BLaER1 treated with 17β-estradiol and CSF1 and Interleukin-3, amounts not matched to agents 10 nM and 100 nM (cell line): ENCODE data around the gene RPS6KA2.

ENCODE experiments used
- H3K27ac ChIP-seq, 11 experiments: shearing (Covaris generic); formaldehyde crosslinking; 2 replicates each; pipeline ENCODE4 v1.8.1; 2022
- H3K27me3 ChIP-seq, 11 experiments: shearing (Covaris generic); formaldehyde crosslinking; 2 replicates each; pipeline ENCODE4 v1.8.1; 2022
- H3K36me3 ChIP-seq, 11 experiments: shearing (Covaris generic); formaldehyde crosslinking; 2 replicates each; pipeline ENCODE4 v1.8.1; 2022
- H3K4me1 ChIP-seq, 10 experiments: shearing (Covaris generic); formaldehyde crosslinking; 2 replicates each; pipeline ENCODE4 v1.8.1; 2022
- H3K4me2 ChIP-seq, 11 experiments: shearing (Covaris generic); formaldehyde crosslinking; 2 replicates each; pipeline ENCODE4 v1.8.1; 2022
- H3K4me3 ChIP-seq, 10 experiments: shearing (Covaris generic); formaldehyde crosslinking; 2 replicates each; pipeline ENCODE4 v1.8.1; 2022
- H3K9ac ChIP-seq, 11 experiments: shearing (Covaris generic); formaldehyde crosslinking; 2 replicates each; pipeline ENCODE4 v1.8.1; 2022
- H3K9me3 ChIP-seq, 11 experiments: shearing (Covaris generic); formaldehyde crosslinking; replicated peaks in 1 of 11; 2 replicates each; pipeline ENCODE4 v1.8.1; 2022
- H4K20me1 ChIP-seq, 11 experiments: shearing (Covaris generic); formaldehyde crosslinking; 2 replicates each; pipeline ENCODE4 v1.8.1; 2022
- Cebpa-rat ChIP-seq, 11 experiments: shearing (Covaris generic); IDR thresholded peaks; 2 replicates each; pipeline ENCODE4 v1.8.1; 2022

Gene RPS6KA2

GRCh38 chr6:166473886-166474571 is 153.0 kb downstream of the RPS6KA2 start:
- Histone ChIP-seq H3K36me3 (peaks cover 0 to 4% (median 0%) of the 10 kb centered on the region in 11 experiments; a peak in 1 of 22 replicates), H3K9me3 (no peaks in the 10 kb centered on the region), H4K20me1 (no peaks in the 10 kb centered on the region), H3K27ac (peak overlapping the region in 4 of 11 experiments; percentile 35 to 68 (median 49); a peak in 7 of 22 replicates), H3K4me3 (no peak overlapping the region), H3K4me2 (peak overlapping the region; percentile 1 to 92 (median 74); a peak in 19 of 22 replicates), H3K27me3 (no peaks in the 10 kb centered on the region), H3K9ac (peak overlapping the region in 3 of 11 experiments; percentile 28 to 54 (median 48); a peak in 6 of 22 replicates), H3K4me1 (peaks cover 27 to 83% (median 74%) of the 10 kb centered on the region in 10 experiments)
- TF ChIP-seq Cebpa-rat (IDR thresholded peaks at IDR 0.05) = no peak

GRCh38 chr6:166472636-166473035 is 154.4 kb downstream of the RPS6KA2 start:
- Histone ChIP-seq H4K20me1 (no peaks in the 10 kb centered on the region), H3K4me2 (peak overlapping the region in 3 of 11 experiments; percentile 85 to 92 (median 86); a peak in 3 of 22 replicates), H3K36me3 (peaks cover 0 to 8% (median 0%) of the 10 kb centered on the region in 11 experiments; a peak in 2 of 22 replicates), H3K27ac (no peak overlapping the region), H3K27me3 (no peaks in the 10 kb centered on the region), H3K4me3 (no peak overlapping the region), H3K9me3 (no peaks in the 10 kb centered on the region), H3K4me1 (peaks cover 13 to 82% (median 71%) of the 10 kb centered on the region in 10 experiments), H3K9ac (no peak overlapping the region)
- no peak for TF ChIP-seq Cebpa-rat (IDR thresholded peaks at IDR 0.05)

- Histone ChIP-seq H4K20me1 (no peaks in the 10 kb centered on the region), H3K4me2 (no peak overlapping the region), H3K27me3 (no peaks in the 10 kb centered on the region), H3K9ac (no peak overlapping the region), H3K4me3 (no peak overlapping the region), H3K9me3 (no peaks in the 10 kb centered on the region), H3K36me3 (peaks cover 0 to 12% (median 0%) of the 10 kb centered on the region in 11 experiments; a peak in 2 of 22 replicates), H3K4me1 (peaks cover 11 to 81% (median 68%) of the 10 kb centered on the region in 10 experiments; a peak in 19 of 20 replicates), H3K27ac (no peak overlapping the region)
- TF ChIP-seq Cebpa-rat (IDR thresholded peaks at IDR 0.05) = no peak
Measured at GRCh38 chr6:166471797-166472260, 155.2 kb downstream of the RPS6KA2 start.

GRCh38 chr6:166470863-166471410 is 156.1 kb downstream of the RPS6KA2 start:
- H3K9ac ChIP-seq = no peak overlapping the region
- TF ChIP-seq Cebpa-rat (IDR thresholded peaks at IDR 0.05) = no peak
- peaks cover 0 to 5% (median 0%) of the 10 kb centered on the region in 11 experiments; a peak in 1 of 22 replicates for H4K20me1 ChIP-seq
- no peak overlapping the region for H3K4me3 ChIP-seq
- no peaks in the 10 kb centered on the region for H3K9me3 ChIP-seq
- H3K36me3 ChIP-seq = peaks cover 0 to 12% (median 0%) of the 10 kb centered on the region in 11 experiments; a peak in 2 of 22 replicates
- H3K4me1 ChIP-seq = peaks cover 11 to 81% (median 68%) of the 10 kb centered on the region in 10 experiments; a peak in 19 of 20 replicates
- H3K27ac ChIP-seq = peak overlapping the region in 1 of 11 experiments; percentile 36; a peak in 1 of 22 replicates
- no peak overlapping the region for H3K4me2 ChIP-seq
- H3K27me3 ChIP-seq = no peaks in the 10 kb centered on the region

- Histone ChIP-seq H3K27me3 (no peaks in the 10 kb centered on the region), H3K36me3 (peaks cover 0 to 12% (median 0%) of the 10 kb centered on the region in 11 experiments; a peak in 2 of 22 replicates), H3K9ac (0 out of 22 replicates have a peak overlapping the region, but pooled peaks of 1 of the 11 experiments have one; percentile 1), H3K4me2 (peak overlapping the region in 8 of 11 experiments; percentile 19 to 90 (median 34); a peak in 13 of 22 replicates), H4K20me1 (peaks cover 0 to 5% (median 0%) of the 10 kb centered on the region in 11 experiments; a peak in 1 of 22 replicates), H3K4me3 (no peak overlapping the region), H3K27ac (peak overlapping the region in 1 of 11 experiments; percentile 36; a peak in 1 of 22 replicates), H3K4me1 (peaks cover 9 to 81% (median 68%) of the 10 kb centered on the region in 10 experiments; a peak in 19 of 20 replicates), H3K9me3 (no peaks in the 10 kb centered on the region)
- no peak for TF ChIP-seq Cebpa-rat (IDR thresholded peaks at IDR 0.05)
Measured at GRCh38 chr6:166470029-166470862, 156.8 kb downstream of the RPS6KA2 start.

- Histone ChIP-seq H3K27me3 (no peaks in the 10 kb centered on the region), H3K4me1 (peaks cover 1 to 81% (median 68%) of the 10 kb centered on the region in 10 experiments; a peak in 19 of 20 replicates), H3K4me2 (peak overlapping the region in 8 of 11 experiments; percentile 19 to 90 (median 34); a peak in 14 of 22 replicates), H3K9me3 (no peaks in the 10 kb centered on the region), H3K9ac (no peak overlapping the region), H3K36me3 (peaks cover 0 to 12% (median 0%) of the 10 kb centered on the region in 11 experiments; a peak in 2 of 22 replicates), H3K27ac (0 out of 22 replicates have a peak overlapping the region, but pooled peaks of 1 of the 11 experiments have one; percentile 36), H3K4me3 (no peak overlapping the region), H4K20me1 (peaks cover 0 to 5% (median 0%) of the 10 kb centered on the region in 11 experiments; a peak in 1 of 22 replicates)
- TF ChIP-seq Cebpa-rat (IDR thresholded peaks at IDR 0.05) = no peak
Measured at GRCh38 chr6:166469426-166469961, 157.6 kb downstream of the RPS6KA2 start.

GRCh38 chr6:166467436-166468000 is 159.5 kb downstream of the RPS6KA2 start:
- peak overlapping the region in 4 of 11 experiments; percentile 6 to 90 (median 50); a peak in 6 of 22 replicates for H3K4me2 ChIP-seq
- H3K27ac ChIP-seq = peak overlapping the region in 4 of 11 experiments; percentile 10 to 95 (median 52); a peak in 5 of 22 replicates
- no peak overlapping the region for H3K4me3 ChIP-seq
- peaks cover 0 to 5% (median 0%) of the 10 kb centered on the region in 11 experiments; a peak in 2 of 22 replicates for H4K20me1 ChIP-seq
- H3K4me1 ChIP-seq = peaks cover 19 to 81% (median 73%) of the 10 kb centered on the region in 10 experiments
- 0 out of 22 replicates have a peak, but pooled peaks cover 0 to 8% (median 0%) of the 10 kb centered on the region in 11 experiments for H3K27me3 ChIP-seq
- TF ChIP-seq Cebpa-rat (IDR thresholded peaks at IDR 0.05) = no peak
- no peak overlapping the region for H3K9ac ChIP-seq
- H3K9me3 ChIP-seq = no peaks in the 10 kb centered on the region
- peaks cover 0 to 12% (median 0%) of the 10 kb centered on the region in 11 experiments; a peak in 2 of 22 replicates for H3K36me3 ChIP-seq
